HL-60 (cell line): ENCODE results near the gene DUSP22.

Source experiments
- DNase-seq, 2 experiments: peaks; one replicate each; pipeline ENCODE4 v3.0.0-alpha.2; 2010 to 2020; ENCODE audit warnings: low read depth in 1 of 2, low spot score in 1 of 2
- H3K27ac ChIP-seq: fragments of 250-450 bp; sonication (Bioruptor Pico); replicated peaks from 2 replicates; pipeline ENCODE4 v1.5.1; 2020; ENCODE audit warnings: mild to moderate bottlenecking, moderate library complexity
- H3K27me3 ChIP-seq: fragments of 250-450 bp; sonication (Bioruptor Pico); 2 replicates; pipeline ENCODE4 v1.5.1; 2021; ENCODE audit warnings: mild to moderate bottlenecking, moderate library complexity; ENCODE audit not compliant: insufficient read depth, poor library complexity, severe bottlenecking
- H3K4me3 ChIP-seq: replicated peaks from 2 replicates; pipeline ENCODE4 v1.5.1; 2011; ENCODE audit warnings: mild to moderate bottlenecking, control low read depth, low read length; ENCODE audit not compliant: insufficient read depth
- CTCF ChIP-seq: IDR thresholded peaks from one replicate; pipeline ENCODE4 v1.5.1; 2011; ENCODE audit warnings: low read length, control low read depth, inconsistent platforms; ENCODE audit not compliant: insufficient read depth
- GABPA ChIP-seq: IDR thresholded peaks from 2 replicates; pipeline ENCODE4 v1.6.1; 2012; ENCODE audit warnings: low read depth
- POLR2AphosphoS5 ChIP-seq: IDR thresholded peaks from 2 replicates; pipeline ENCODE4 v1.6.1; 2012; ENCODE audit warnings: low read depth
- REST ChIP-seq: IDR thresholded peaks from 2 replicates; pipeline ENCODE4 v1.6.1; 2012; ENCODE audit warnings: low read depth; ENCODE audit not compliant: insufficient replicate concordance
- SPI1 ChIP-seq: IDR thresholded peaks from 2 replicates; pipeline ENCODE4 v1.6.1; 2012; ENCODE audit warnings: low read depth, mild to moderate bottlenecking, borderline replicate concordance

Gene DUSP22

GRCh38 chr6:306641-307061 lies 14.4 kb downstream of the DUSP22 start:
- Histone ChIP-seq H3K27ac (no peak overlapping the region), H3K27me3 (no peaks in the 10 kb centered on the region), H3K4me3 (no peak overlapping the region)
- TF ChIP-seq POLR2AphosphoS5 (no peak), CTCF (no peak), SPI1 (no peak)
- no peak for DNase-seq

GRCh38 chr6:307065-307814 lies 15.0 kb downstream of the DUSP22 start:
- Histone ChIP-seq H3K4me3 (no peak overlapping the region), H3K27ac (no peak overlapping the region), H3K27me3 (no peaks in the 10 kb centered on the region)
- DNase-seq: no peak
- TF ChIP-seq REST: no peak
- TF ChIP-seq GABPA: no peak
- TF ChIP-seq SPI1: no peak
- no peak for TF ChIP-seq CTCF
- TF ChIP-seq POLR2AphosphoS5: no peak

- TF ChIP-seq CTCF: no peak
- TF ChIP-seq GABPA: no peak
- no peak for TF ChIP-seq POLR2AphosphoS5
- no peak for TF ChIP-seq REST
- no peak for TF ChIP-seq SPI1
- no peaks in the 10 kb centered on the region for H3K27me3 ChIP-seq
- no peak overlapping the region for H3K4me3 ChIP-seq
- H3K27ac ChIP-seq: no peak overlapping the region
- no peak for DNase-seq
Measured at GRCh38 chr6:307874-308273, 15.6 kb downstream of the DUSP22 start.

GRCh38 chr6:308307-308706 lies 16.0 kb downstream of the DUSP22 start:
- H3K27ac ChIP-seq: no peak overlapping the region
- no peak overlapping the region for H3K4me3 ChIP-seq
- TF ChIP-seq GABPA: no peak
- TF ChIP-seq POLR2AphosphoS5: no peak
- TF ChIP-seq REST: no peak
- no peak for TF ChIP-seq SPI1
- TF ChIP-seq CTCF: no peak
- no peaks in the 10 kb centered on the region for H3K27me3 ChIP-seq
- no peak for DNase-seq
